Measurements from ENCODE around the gene MRPL30.

GRCh38 chr2:99217929-99218501, 37.0 kb downstream of the MRPL30 start:
- TF ChIP-seq POLR2A (IDR thresholded peaks at IDR 0.05; ENCODE audit: extremely low read depth, insufficient read length) (no peak), CTCF (IDR thresholded peaks at IDR 0.05; ENCODE audit: low read depth, low read length) (no peak)

Measured in NB4 (cell line).